KBM-7 (cell line): ENCODE data around the gene SLX4IP.
"Not testable (repeated sequence)": the region's sequence is repeated elsewhere in the genome, so short reads cannot be mapped to it uniquely, and the experiment has no call there.

ENCODE experiments used
- DNase-seq: peaks from one replicate; pipeline ENCODE4 v3.0.0-alpha.2; 2015
- in situ Hi-C: fragments of 300-500 bp; cut with MboI; formaldehyde crosslinking; loops from 2 replicates; pipeline ENCODE4 v1.14.3; 2020; ENCODE audit warnings: low sequenced_read_pairs, low pct_unique_long_range_greater_than_20kb, mixed read lengths

Gene SLX4IP

GRCh38 chr20:10605547-10606195, 170.6 kb downstream of the SLX4IP start:
- in situ Hi-C loops: no loop called here
- DNase-seq: no peak

DNA sequence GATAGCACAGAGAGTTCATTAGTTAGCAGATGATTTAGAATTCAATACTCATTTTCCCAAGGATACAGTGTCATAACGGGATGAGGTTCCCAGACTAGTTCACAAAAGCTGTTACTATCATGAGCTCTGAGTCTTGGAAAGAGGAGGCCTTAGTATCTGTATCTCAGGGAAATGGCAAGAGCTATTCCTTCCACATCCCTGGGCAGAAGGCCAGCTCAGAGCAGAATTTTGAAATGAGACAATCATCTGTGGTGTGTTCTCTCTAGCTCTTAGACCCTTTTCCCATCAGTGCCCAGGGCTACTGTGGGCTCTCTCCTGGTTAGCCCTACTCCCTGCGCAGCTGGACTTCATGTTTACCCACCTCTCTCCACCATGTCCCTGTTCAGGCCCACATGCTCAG, 174.2 kb downstream of the SLX4IP start:
- in situ Hi-C loops: no loop called here

GRCh38 chr20:10609770-10610169, 174.7 kb downstream of the SLX4IP start:
- in situ Hi-C loops: no loop called here
- DNase-seq: no peak

More for the DNA sequence above, 174.2 kb downstream of the SLX4IP start:
- no peak for DNase-seq

- in situ Hi-C loops: no loop called here
- no peak for DNase-seq
These were observed 175.1 kb downstream of the SLX4IP start for GRCh38 chr20:10610251-10610650.

DNA sequence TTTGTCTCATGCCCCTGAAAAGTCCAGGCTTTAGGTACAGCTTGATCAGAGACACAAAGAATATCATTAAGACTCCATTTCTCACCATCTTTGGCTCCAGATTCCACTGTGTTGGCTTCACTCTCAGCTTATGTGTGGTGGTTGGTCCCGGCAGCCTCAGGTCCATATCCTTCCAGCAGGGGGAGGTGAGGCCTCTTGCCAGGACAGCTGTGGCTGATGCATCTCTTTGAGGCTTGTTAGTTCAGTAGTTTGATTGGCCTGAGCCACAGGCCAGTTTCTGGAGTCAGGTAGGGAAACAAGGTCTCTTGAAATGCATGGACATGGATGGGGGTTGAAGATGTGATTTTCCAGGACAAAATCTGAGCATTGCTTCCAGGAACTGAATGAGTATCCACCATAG, 176.3 kb downstream of the SLX4IP start:
- in situ Hi-C loops: no loop called here
- no peak for DNase-seq

GRCh38 chr20:10613426-10613825, 178.3 kb downstream of the SLX4IP start:
- DNase-seq, in situ Hi-C loops: not testable (repeated sequence)

DNA sequence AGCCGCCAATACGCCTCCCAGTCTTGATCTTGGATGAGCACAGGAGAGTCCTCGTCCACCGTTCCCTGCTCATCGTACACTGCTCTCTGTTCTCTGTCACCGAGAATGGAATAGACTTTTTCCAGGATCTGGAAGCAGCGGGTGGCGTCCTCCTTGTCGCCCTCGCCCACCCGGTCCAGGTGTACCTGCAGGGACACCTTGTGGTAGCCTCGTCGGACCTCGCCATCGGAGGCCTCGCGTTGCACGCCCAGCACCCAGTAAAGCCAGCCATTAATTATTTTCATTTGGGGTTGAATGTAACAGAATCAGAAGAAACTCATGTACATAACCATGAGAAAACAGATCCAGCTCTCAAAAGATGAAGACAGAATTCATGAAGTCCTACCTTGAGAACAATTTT, 178.8 kb downstream of the SLX4IP start:
- DNase-seq: no peak
- in situ Hi-C loops: no loop called here

GRCh38 chr20:10616212-10616611, 181.1 kb downstream of the SLX4IP start:
- DNase-seq: no peak
- in situ Hi-C loops: no loop called here

DNA sequence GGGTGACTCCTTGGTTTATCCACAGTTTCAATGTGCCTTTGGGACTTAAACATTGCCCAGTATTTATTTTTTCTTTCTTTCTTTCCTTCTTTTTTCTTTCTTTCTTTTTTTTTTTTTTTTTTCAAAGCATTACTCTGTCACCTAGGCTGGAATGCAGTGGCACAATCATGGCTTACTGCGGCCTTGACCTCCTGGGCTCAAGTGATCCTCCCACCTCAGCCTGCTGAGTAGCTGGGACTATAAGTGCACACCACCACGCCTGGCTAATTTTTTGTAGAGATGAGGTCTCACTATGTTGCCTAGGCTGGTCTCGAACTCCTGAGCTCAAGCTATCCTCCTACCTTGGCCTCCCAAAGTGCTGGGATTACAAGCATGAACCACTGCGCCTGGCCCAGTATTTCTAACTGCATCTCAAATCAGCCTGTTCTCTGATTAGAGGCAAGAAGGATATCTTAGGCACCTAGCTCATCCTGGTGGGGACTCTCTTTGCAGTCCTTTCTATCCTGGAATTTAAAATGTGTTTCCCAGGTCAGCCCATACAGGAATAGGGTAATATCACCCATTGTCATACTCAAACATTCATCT, 182.5 kb downstream of the SLX4IP start:
- in situ Hi-C loops, DNase-seq: not testable (repeated sequence)

DNA sequence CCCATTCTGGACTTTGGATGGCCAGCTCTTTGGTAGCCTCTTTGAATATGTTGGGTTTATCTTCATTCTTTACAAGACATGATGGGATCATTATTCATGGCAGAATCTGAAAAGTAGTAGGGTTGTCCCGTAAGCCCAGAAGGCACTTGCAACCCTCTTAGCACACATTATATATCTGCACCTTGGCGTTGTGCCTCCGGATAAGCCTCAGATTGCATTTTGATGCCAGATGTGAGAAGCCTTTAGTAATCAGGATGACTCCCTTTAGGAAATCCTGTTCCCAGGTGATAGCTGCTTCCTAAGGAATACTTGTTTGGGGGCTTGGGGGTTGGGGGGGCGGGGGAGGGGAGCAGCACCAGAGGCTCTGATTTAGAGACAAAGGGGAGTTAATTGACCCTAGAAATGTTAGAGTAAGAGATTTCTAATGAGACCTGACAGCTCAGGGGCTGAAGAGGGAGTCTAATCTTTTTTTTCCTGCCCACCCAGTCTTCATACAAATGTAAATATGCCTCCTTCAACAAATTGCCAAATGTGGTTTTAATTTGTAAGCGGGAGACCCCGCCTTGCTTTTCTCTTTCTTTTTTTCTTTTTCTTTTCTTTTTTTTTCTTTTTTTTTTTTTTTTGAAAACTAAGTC, 183.6 kb downstream of the SLX4IP start:
- no peak for DNase-seq

GRCh38 chr20:10619427-10619826, 184.3 kb downstream of the SLX4IP start:
- DNase-seq: no peak
- in situ Hi-C loops: no loop called here

More for the DNA sequence above, 183.6 kb downstream of the SLX4IP start:
- in situ Hi-C loops: no loop called here

DNA sequence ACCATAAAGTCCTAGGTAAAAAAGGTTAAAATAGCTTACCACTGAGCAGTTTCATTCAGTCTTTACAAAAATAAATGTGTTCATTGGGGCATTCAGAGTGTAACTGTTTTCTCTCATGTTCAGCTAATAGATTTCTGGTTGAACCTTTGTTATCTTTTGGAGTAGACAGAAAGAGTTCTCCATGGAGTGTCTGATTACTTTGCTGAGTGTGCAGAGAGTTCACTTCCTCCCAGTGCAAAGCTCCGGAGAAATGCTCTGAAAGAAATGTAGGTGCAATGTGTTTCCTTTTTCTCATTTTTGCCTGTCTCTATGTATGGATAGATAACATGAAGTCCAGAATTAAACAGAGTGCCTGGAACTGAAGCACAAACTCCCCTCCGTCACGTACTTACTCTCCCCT, 186.0 kb downstream of the SLX4IP start:
- no peak for DNase-seq
- in situ Hi-C loops: no loop called here

DNA sequence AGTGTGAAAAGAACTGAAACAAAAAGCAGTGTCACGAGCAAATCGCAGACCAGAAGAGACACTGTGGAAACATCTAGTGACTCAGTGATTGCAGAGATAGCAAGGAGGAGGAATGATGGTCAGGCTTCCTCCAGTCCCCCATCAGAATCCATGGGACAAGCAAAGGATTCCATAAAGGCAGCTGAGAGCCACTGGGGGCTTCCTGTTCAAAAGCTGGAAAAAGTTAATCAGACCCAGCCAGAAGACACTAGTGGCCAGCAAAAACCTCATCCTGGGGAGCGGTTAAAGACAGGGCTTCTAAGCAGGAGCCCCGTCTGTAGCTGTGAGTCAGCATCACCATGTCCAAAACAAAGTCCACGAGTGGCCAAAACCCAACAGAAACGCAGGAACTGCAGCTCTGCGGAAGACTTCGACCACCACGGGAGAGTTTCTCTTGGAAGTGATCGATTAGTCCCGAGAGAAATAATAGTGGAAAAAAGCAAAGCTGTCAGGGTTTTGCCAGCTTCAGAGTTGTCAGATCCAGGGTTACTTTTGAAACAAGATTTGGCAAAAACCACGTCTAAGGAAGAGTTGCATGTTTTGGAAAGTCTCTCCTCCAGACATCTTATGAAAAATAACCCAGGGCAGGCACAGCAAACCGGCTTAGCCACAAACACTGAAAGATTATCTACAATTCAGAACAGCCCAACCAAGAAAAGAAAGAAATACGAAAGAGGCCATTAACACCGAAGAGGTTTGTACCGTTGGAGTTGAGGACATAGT, 187.7 kb downstream of the SLX4IP start:
- DNase-seq: no peak
- in situ Hi-C loops: no loop called here

- in situ Hi-C loops: no loop called here
- DNase-seq: no peak
These were observed 190.5 kb downstream of the SLX4IP start for GRCh38 chr20:10625641-10626040.

DNA sequence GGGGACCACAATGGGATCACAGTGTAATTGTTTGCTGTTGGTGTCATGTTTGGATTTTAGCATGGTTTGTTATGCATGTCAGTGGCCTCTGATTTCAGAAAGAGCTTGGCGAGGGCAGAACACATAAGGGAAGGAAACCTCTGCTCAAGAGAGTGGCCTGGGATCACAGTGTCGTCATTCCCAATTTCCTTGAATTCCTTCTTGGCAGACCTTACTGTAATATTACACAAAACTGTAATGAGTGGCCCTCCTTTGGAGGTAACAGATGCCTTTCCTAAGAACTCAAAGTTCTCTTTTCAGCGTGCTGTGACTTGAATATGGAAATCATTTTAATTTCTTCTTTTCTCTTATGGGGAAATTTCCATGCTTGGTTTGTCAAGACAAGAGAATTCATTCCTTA, 191.8 kb downstream of the SLX4IP start:
- DNase-seq: no peak
- in situ Hi-C loops: no loop called here

DNA sequence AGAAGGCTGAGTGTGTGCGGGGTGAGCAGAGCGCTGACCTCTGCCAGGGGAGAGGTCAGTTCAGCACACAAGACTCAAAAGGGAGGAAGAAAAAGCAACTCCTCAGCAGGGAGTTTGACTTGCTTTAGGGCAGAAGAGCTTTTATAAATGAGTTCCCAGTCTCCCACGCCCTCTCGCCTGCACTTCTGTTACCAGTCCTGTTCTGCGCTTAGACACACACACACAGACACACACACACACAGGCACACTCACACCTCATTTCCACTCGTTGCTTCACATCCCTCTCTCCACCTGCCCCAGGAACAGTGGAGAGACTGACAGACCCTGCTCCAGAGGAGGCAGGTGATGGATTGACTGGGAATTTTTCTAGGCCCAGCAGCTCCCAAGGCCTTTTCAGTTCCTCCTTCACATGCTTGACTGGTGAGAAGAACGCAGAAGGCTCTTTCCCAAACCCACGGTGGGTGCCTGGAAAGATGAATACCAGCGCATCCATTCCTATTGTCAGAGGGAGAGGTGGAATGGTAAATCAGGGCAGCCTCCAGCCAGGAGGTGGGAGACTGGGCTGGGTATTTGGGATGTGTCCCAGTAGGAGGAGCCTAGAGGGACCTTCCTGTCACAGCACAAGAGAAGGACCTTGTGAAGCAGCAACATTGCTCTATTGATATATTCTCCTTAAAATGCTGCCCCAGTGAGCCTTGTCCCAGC, 195.0 kb downstream of the SLX4IP start:
- in situ Hi-C loops: no loop called here
- no peak for DNase-seq

DNA sequence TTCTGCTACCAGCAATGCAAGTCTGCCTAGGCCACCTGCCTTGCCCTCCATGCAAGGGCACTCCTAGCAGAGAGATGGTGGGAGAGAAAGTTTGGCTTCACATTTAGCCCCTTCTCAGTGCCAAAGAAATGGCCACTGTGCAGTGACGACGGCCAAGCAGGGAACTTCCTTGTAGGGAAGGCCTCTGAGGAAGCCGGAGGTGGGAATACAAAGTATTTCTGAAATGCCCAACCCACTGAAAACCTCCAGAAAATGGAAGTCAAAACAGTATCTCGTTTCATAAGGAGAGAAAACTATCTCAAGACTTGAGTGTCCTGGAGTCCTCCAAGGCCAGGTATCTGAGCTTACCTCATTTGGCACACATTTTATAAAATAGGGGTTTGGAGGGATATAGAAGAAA, 196.0 kb downstream of the SLX4IP start:
- in situ Hi-C loops: no loop called here
- DNase-seq: no peak

DNA sequence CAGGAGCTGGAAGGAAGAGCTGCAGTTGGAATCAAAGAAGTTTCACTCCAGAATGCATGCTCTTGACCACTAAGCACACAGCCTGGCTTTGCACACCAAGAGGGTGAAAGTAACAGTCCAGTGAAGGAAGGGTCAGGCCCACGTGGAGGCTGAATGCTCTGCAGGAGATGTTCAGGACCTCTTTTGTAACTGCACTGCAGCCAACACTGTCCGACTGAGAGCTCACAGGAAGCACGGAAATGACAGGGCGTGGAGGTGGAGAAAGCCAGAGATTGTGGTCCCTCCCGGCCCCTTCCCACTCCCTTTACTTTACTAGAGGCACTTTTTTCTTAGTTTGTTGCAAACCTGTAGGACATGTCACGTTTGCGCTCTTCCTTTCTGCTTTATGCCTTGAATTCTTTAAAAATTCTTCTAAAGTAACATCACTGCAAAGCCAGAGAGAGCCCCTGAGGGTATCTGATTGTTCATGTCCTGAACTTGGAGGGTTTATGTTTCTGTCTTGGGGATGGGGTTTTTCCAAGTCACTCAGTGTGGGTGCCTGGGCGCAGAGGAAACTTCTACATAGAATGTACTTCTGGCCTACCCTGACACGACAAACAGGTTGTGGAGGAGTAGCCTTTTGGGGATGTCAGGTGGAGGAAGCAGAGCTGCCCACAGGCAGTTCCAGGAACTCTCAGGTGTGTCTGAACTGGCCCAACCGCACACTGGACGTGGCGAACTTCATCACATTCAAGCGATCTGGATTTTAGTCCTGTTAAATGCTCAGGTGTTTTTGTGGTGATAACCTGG, 197.8 kb downstream of the SLX4IP start:
- in situ Hi-C loops: no loop called here
- no peak for DNase-seq

DNA sequence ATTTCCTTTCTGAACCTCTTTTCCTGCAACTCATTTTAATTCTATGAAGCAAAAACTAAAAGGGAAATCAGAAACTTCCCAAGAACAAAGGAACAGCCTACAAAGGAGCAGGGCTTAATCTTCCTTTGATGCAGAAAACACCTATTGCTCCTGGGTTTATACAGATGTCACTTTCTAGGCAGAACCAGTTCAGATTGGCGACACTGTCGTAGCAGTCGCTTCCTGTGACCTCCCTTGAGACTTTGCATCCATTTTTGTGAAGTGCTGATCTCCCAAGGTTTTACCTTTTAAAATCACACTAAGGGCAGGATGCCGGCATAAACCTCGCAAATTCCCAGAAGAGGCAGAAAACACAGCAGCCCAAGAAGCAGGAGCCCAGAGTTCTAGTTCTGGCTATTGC, 198.6 kb downstream of the SLX4IP start:
- in situ Hi-C loops: no loop called here
- DNase-seq: no peak
